ENCODE data around the gene CANT1. TPM values are rescaled to one million over a fixed set of nuclear protein-coding genes. Genes with fewer than 3 reads are reported as not detected.

The CANT1 gene
- total and polyA plus RNA-seq, 9 of the 15 experiments (the other 6 are each of a cell fraction or from before 2014, with no cell fraction given), result 2.7 to 66.4 (median 22.5) TPM

DNA sequence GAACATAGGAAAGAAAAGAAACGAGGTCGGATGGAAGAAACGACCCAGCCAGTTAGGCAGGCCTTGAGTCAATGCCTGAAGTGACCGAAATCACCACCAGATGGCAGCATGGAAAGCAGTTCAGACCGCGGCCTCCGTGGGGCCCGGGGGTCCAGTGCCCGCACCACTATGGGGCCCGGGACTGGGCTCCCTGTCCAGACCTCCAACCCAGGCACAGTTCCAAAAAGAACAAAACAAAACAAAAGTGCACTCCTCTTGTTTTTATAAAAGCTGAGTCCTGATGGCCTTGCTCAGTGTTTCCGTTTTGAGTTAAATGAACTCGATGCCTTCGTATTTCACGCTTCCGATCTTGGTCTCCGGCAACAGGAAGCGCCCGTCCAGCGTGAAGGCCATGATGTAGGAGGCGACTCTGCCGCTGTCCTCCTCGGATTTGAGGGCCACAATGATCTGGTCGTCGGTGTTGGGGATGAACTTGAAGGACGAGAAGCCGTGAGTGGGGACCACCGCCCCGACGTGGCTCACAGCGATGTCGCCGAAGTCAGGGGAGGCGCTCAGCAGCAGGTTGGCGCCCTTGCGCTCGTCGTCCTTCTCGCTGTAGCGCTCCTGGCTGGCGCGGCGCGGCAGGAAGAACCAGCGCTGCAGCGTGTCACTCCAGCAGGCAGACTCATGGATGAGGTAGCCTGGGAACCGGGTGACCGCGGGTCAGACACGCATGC is 16.2 kb downstream of the CANT1 start:
- Histone ChIP-seq H3K27ac (ENCODE audit: extremely low read depth, low read depth, low read length) (no peak overlapping the region), H3K9ac (ENCODE audit: insufficient read depth in 1 of 2, low read depth in 2 of 2, low read length in 2 of 2) (no peak overlapping the region; a peak in 1 of 4 replicates), H3K9me1 (ENCODE audit: control insufficient read depth, insufficient read depth, low read length) (no peaks in the 10 kb centered on the region), H3K9me3 (replicated peaks; ENCODE audit: control insufficient read depth, insufficient read depth, low read depth, low read length) (no peaks in the 10 kb centered on the region), H3K36me3 (ENCODE audit: control insufficient read depth, insufficient read depth, low read length) (peaks cover 85% of the 10 kb centered on the region; the same call in 2 of the 3 replicates), H3K4me3 (no peak overlapping the region), H3K79me2 (ENCODE audit: control insufficient read depth, insufficient read depth, low read length) (no peaks in the 10 kb centered on the region), H2AFZ (ENCODE audit: low read depth, low read length) (no peak overlapping the region), H4K20me1 (replicated peaks; ENCODE audit: control insufficient read depth, insufficient read depth, low read length) (0 out of 2 replicates have a peak, but pooled peaks cover 5% of the 10 kb centered on the region), H3K4me1 (replicated peaks in 1 of 2; ENCODE audit: control insufficient read depth in 2 of 2, insufficient read depth in 2 of 2, low read length in 2 of 2) (peaks cover 4 to 30% of the 10 kb centered on the region in 2 experiments; a peak in 4 of 5 replicates), H3K4me2 (ENCODE audit: insufficient read depth, low read length) (no peak overlapping the region), H3K27me3 (ENCODE audit: control insufficient read depth in 2 of 2, insufficient read depth in 2 of 2, low read length in 2 of 2) (no peaks in the 10 kb centered on the region)
- BruUV-seq (replicated peaks), result no TSS peak
- ChIA-PET POLR2A (interaction anchor here (0.6 kb wide), 1 partner anchor 31 kb away, joined by 3 read pairs; no protein-coding TSS in a partner anchor), CTCF (ENCODE audit: low intra/inter-chr PET ratio) (no interaction called here)
- WGBS (ENCODE audit: insufficient coverage, low coverage, missing lambda C conversion rate), result 74% methylated on average over 38 of the region's 49 CpGs
- DNase-seq (ENCODE audit: extremely low read depth in 1 of 4, low spot score in 3 of 4) (peak; percentile 62 to 69 (median 68)), FAIRE-seq (peak; percentile 85), ATAC-seq (peak; percentile 91)
- in situ Hi-C loops (cut with MboI), result no loop called here
- intact Hi-C loops (cut with micrococcal nuclease), result no loop called here
- TF ChIP-seq, protein P1, sequence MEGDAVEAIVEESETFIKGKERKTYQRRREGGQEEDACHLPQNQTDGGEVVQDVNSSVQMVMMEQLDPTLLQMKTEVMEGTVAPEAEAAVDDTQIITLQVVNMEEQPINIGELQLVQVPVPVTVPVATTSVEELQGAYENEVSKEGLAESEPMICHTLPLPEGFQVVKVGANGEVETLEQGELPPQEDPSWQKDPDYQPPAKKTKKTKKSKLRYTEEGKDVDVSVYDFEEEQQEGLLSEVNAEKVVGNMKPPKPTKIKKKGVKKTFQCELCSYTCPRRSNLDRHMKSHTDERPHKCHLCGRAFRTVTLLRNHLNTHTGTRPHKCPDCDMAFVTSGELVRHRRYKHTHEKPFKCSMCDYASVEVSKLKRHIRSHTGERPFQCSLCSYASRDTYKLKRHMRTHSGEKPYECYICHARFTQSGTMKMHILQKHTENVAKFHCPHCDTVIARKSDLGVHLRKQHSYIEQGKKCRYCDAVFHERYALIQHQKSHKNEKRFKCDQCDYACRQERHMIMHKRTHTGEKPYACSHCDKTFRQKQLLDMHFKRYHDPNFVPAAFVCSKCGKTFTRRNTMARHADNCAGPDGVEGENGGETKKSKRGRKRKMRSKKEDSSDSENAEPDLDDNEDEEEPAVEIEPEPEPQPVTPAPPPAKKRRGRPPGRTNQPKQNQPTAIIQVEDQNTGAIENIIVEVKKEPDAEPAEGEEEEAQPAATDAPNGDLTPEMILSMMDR (IDR thresholded peaks at IDR 0.05 in 2 of 3, conservative IDR thresholded peaks at IDR 0.05 in 1 of 3; ENCODE audit: insufficient read depth in 2 of 3, low read depth in 1 of 3, low read length in 3 of 3), result peak; percentile 70 to 83 (median 80)
- TF ChIP-seq XRCC5 (IDR thresholded peaks at IDR 0.05; ENCODE audit: low read depth, low read length) (no peak), ZNF76 (CRISPR knock-in tag; IDR thresholded peaks at IDR 0.05; ENCODE audit: borderline replicate concordance) (no peak), ZBTB7A (IDR thresholded peaks at IDR 0.05; ENCODE audit: borderline replicate concordance, control insufficient read depth, low read depth, low read length) (peak; percentile 81; the same call in 1 of the 2 replicates), ZSCAN29 (IDR thresholded peaks at IDR 0.05) (no peak)
- TF ChIP-seq, protein P2, sequence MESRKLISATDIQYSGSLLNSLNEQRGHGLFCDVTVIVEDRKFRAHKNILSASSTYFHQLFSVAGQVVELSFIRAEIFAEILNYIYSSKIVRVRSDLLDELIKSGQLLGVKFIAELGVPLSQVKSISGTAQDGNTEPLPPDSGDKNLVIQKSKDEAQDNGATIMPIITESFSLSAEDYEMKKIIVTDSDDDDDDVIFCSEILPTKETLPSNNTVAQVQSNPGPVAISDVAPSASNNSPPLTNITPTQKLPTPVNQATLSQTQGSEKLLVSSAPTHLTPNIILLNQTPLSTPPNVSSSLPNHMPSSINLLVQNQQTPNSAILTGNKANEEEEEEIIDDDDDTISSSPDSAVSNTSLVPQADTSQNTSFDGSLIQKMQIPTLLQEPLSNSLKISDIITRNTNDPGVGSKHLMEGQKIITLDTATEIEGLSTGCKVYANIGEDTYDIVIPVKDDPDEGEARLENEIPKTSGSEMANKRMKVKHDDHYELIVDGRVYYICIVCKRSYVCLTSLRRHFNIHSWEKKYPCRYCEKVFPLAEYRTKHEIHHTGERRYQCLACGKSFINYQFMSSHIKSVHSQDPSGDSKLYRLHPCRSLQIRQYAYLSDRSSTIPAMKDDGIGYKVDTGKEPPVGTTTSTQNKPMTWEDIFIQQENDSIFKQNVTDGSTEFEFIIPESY (CRISPR knock-in tag; IDR thresholded peaks at IDR 0.05), result peak; percentile 76
- TF ChIP-seq, protein P3, sequence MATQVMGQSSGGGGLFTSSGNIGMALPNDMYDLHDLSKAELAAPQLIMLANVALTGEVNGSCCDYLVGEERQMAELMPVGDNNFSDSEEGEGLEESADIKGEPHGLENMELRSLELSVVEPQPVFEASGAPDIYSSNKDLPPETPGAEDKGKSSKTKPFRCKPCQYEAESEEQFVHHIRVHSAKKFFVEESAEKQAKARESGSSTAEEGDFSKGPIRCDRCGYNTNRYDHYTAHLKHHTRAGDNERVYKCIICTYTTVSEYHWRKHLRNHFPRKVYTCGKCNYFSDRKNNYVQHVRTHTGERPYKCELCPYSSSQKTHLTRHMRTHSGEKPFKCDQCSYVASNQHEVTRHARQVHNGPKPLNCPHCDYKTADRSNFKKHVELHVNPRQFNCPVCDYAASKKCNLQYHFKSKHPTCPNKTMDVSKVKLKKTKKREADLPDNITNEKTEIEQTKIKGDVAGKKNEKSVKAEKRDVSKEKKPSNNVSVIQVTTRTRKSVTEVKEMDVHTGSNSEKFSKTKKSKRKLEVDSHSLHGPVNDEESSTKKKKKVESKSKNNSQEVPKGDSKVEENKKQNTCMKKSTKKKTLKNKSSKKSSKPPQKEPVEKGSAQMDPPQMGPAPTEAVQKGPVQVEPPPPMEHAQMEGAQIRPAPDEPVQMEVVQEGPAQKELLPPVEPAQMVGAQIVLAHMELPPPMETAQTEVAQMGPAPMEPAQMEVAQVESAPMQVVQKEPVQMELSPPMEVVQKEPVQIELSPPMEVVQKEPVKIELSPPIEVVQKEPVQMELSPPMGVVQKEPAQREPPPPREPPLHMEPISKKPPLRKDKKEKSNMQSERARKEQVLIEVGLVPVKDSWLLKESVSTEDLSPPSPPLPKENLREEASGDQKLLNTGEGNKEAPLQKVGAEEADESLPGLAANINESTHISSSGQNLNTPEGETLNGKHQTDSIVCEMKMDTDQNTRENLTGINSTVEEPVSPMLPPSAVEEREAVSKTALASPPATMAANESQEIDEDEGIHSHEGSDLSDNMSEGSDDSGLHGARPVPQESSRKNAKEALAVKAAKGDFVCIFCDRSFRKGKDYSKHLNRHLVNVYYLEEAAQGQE (IDR thresholded peaks at IDR 0.05; ENCODE audit: borderline replicate concordance), result 0 out of 2 replicates have a peak, but pooled peaks have one; percentile 22
- TF ChIP-seq, protein P3 (CRISPR knock-in tag; IDR thresholded peaks at IDR 0.05; ENCODE audit: low read depth), result no peak
